Measurements from ENCODE around the gene ANO7. TPM values are rescaled to one million over a fixed set of nuclear protein-coding genes. Genes with fewer than 3 reads are reported as not detected.

ANO7 gene
- polyA plus RNA-seq, 1 of the 3 experiments (the other 2 are of a cell fraction), result 0.81 TPM

DNA sequence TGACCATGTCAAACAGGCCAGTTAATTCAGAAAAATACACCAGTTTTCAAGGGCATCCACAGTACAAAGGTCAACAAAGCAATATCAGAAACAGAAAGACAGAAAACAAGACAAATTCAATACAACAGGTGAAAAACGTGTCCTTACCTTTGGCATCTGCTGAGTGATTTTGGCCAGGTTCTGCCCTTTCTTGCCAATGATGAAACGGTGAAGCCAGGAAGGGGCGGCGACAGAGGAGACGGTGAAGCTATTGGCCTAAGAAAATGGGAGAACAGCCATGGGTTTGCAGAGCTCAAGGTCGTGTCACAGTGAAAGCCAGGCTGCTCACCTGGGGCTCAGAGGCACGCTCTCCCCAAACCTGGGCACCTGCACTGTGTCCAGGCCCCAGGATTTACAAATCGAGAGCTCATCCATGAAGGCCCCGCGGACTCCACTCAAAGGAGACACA, 66.5 kb downstream of the ANO7 start:
- peaks cover 70% of the 10 kb centered on the region for H4K20me1 ChIP-seq (ENCODE audit: insufficient read depth)
- no peaks in the 10 kb centered on the region for H3K27me3 ChIP-seq (ENCODE audit: insufficient read depth)
- H3K4me3 ChIP-seq (ENCODE audit: low read depth in 2 of 2, low read length in 1 of 2), result no peak overlapping the region
- CTCF ChIA-PET, result no interaction called here
- no peak overlapping the region for H3K4me2 ChIP-seq
- POLR2A ChIA-PET, result no interaction called here
- peaks cover 68 to 80% of the 10 kb centered on the region in 2 experiments for H3K36me3 ChIP-seq (replicated peaks in 1 of 2; ENCODE audit: control insufficient read depth in 1 of 2, insufficient read depth in 2 of 2, low read length in 1 of 2)
- peaks cover 8% of the 10 kb centered on the region for H3F3A ChIP-seq (replicated peaks; ENCODE audit: insufficient read depth)
- H3K27ac ChIP-seq (ENCODE audit: low read depth in 2 of 2, low read length in 1 of 2), result no peak overlapping the region
- no peaks in the 10 kb centered on the region for H3K9me2 ChIP-seq
- H3K79me2 ChIP-seq (ENCODE audit: insufficient read depth), result peaks cover 71% of the 10 kb centered on the region
- 91% methylated on average over 7 of the region's 10 CpGs for WGBS (ENCODE audit: low lambda C conversion rate)
- H3K9ac ChIP-seq, result no peak overlapping the region
- no peak overlapping the region for H2AFZ ChIP-seq (ENCODE audit: low read depth)
- H3K9me3 ChIP-seq, result no peaks in the 10 kb centered on the region
- DNase-seq, result no peak
- no peaks in the 10 kb centered on the region for H3K4me1 ChIP-seq (ENCODE audit: control insufficient read depth in 1 of 2, insufficient read depth in 2 of 2, low read depth in 1 of 2, low read length in 1 of 2)
- TF ChIP-seq, protein P1, sequence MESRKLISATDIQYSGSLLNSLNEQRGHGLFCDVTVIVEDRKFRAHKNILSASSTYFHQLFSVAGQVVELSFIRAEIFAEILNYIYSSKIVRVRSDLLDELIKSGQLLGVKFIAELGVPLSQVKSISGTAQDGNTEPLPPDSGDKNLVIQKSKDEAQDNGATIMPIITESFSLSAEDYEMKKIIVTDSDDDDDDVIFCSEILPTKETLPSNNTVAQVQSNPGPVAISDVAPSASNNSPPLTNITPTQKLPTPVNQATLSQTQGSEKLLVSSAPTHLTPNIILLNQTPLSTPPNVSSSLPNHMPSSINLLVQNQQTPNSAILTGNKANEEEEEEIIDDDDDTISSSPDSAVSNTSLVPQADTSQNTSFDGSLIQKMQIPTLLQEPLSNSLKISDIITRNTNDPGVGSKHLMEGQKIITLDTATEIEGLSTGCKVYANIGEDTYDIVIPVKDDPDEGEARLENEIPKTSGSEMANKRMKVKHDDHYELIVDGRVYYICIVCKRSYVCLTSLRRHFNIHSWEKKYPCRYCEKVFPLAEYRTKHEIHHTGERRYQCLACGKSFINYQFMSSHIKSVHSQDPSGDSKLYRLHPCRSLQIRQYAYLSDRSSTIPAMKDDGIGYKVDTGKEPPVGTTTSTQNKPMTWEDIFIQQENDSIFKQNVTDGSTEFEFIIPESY (IDR thresholded peaks at IDR 0.05; ENCODE audit: borderline replicate concordance, low read depth), result no peak
- TF ChIP-seq, protein P2, sequence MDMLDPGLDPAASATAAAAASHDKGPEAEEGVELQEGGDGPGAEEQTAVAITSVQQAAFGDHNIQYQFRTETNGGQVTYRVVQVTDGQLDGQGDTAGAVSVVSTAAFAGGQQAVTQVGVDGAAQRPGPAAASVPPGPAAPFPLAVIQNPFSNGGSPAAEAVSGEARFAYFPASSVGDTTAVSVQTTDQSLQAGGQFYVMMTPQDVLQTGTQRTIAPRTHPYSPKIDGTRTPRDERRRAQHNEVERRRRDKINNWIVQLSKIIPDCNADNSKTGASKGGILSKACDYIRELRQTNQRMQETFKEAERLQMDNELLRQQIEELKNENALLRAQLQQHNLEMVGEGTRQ (IDR thresholded peaks at IDR 0.05; ENCODE audit: borderline replicate concordance, low read depth, low read length), result no peak
- no peak for TF ChIP-seq NFIC (IDR thresholded peaks at IDR 0.05; ENCODE audit: borderline replicate concordance)
- TF ChIP-seq FOXM1 (IDR thresholded peaks at IDR 0.05; ENCODE audit: low read depth), result no peak
- no peak for TF ChIP-seq TCF12 (IDR thresholded peaks at IDR 0.05)
- TF ChIP-seq MXI1 (IDR thresholded peaks at IDR 0.05; ENCODE audit: low read depth, low read length), result no peak
- TF ChIP-seq EZH2phosphoT487 (IDR thresholded peaks at IDR 0.05; ENCODE audit: borderline replicate concordance, low read depth), result no peak
- TF ChIP-seq, protein P3, sequence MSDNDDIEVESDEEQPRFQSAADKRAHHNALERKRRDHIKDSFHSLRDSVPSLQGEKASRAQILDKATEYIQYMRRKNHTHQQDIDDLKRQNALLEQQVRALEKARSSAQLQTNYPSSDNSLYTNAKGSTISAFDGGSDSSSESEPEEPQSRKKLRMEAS (IDR thresholded peaks at IDR 0.05; ENCODE audit: low read depth), result no peak
- no peak for TF ChIP-seq TAF1 (IDR thresholded peaks at IDR 0.05; ENCODE audit: borderline replicate concordance, low read depth, low read length)
- no peak for TF ChIP-seq SMC3 (IDR thresholded peaks at IDR 0.05; ENCODE audit: low read depth, low read length)
- no peak for TF ChIP-seq RXRA (IDR thresholded peaks at IDR 0.05; ENCODE audit: borderline replicate concordance, low read depth)
- TF ChIP-seq, protein P4, sequence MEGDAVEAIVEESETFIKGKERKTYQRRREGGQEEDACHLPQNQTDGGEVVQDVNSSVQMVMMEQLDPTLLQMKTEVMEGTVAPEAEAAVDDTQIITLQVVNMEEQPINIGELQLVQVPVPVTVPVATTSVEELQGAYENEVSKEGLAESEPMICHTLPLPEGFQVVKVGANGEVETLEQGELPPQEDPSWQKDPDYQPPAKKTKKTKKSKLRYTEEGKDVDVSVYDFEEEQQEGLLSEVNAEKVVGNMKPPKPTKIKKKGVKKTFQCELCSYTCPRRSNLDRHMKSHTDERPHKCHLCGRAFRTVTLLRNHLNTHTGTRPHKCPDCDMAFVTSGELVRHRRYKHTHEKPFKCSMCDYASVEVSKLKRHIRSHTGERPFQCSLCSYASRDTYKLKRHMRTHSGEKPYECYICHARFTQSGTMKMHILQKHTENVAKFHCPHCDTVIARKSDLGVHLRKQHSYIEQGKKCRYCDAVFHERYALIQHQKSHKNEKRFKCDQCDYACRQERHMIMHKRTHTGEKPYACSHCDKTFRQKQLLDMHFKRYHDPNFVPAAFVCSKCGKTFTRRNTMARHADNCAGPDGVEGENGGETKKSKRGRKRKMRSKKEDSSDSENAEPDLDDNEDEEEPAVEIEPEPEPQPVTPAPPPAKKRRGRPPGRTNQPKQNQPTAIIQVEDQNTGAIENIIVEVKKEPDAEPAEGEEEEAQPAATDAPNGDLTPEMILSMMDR (IDR thresholded peaks at IDR 0.05), result no peak
- no peak for TF ChIP-seq EP300 (IDR thresholded peaks at IDR 0.05; ENCODE audit: borderline replicate concordance in 1 of 2, low read depth in 1 of 2, low read length in 1 of 2)
- no peak for TF ChIP-seq NRF1 (IDR thresholded peaks at IDR 0.05; ENCODE audit: low read depth, low read length)
- no peak for TF ChIP-seq RFX5 (IDR thresholded peaks at IDR 0.05; ENCODE audit: low read length)
- TF ChIP-seq RCOR1 (IDR thresholded peaks at IDR 0.05; ENCODE audit: low read length), result no peak
- no peak for TF ChIP-seq MEF2A (IDR thresholded peaks at IDR 0.05; ENCODE audit: borderline replicate concordance, low read depth)

Data from SK-N-SH (cell line).